B cell (primary cell): ENCODE measurements around the gene PEX11G. TPM values are rescaled to one million over a fixed set of nuclear protein-coding genes. Genes with fewer than 3 reads are reported as not detected.
A peak's percentile ranks its signal among the peaks of the same experiment; 100 is the strongest.

Experiments
- ATAC-seq: fragments of 200-7000 bp; cut with Tn5 transposase; one replicate; pipeline ENCODE4 v1.10.0; 2021; ENCODE audit warnings: low read depth, mild to moderate bottlenecking, moderate number of reproducible peaks, moderate library complexity
- CTCF ChIA-PET: fragments of 350-600 bp; sonication (Branson Sonifier 250); formaldehyde crosslinking; loops from one replicate; lab custom pipeline; 2021; ENCODE audit warnings: antibody characterized with exemption, inconsistent platforms; lab: Charles Lee
- POLR2A ChIA-PET: fragments of 350-600 bp; sonication (Branson Sonifier 250); formaldehyde crosslinking; loops from one replicate; lab custom pipeline; 2021; ENCODE audit warnings: antibody characterized with exemption; lab: Charles Lee
- DNase-seq: peaks from one replicate; pipeline ENCODE4 v3.0.0; 2013
- H2AFZ ChIP-seq: 2 replicates; pipeline ENCODE4 v1.6.1; 2012; ENCODE audit warnings: mild to moderate bottlenecking, low read depth, low read length; ENCODE audit not compliant: insufficient read depth, poor library complexity, severe bottlenecking
- H3K27ac ChIP-seq, 2 donors: 1 replicate in 1 of 2; 2 replicates in 1 of 2; pipeline ENCODE4 v1.5.1; 2012 to 2013; ENCODE audit warnings: low read length in 2 of 2, mild to moderate bottlenecking in 2 of 2, moderate library complexity in 1 of 2
- H3K27me3 ChIP-seq, 4 experiments: fragments of 200-600 bp in 1 of 4; sonication (generic) in 1 of 4; replicated peaks in 1 of 4; 1 replicate in 2 of 4; 2 replicates in 2 of 4; pipeline versions ENCODE4 v1.6.1 to v1.7.0; 2013 to 2016; ENCODE audit warnings: low read length in 3 of 4, mild to moderate bottlenecking in 2 of 4, mixed read lengths in 1 of 4, moderate library complexity in 1 of 4; ENCODE audit not compliant: insufficient read depth in 4 of 4, control insufficient read depth in 3 of 4; ENCODE audit errors: control extremely low read depth in 1 of 4
- H3K36me3 ChIP-seq, 2 experiments: replicated peaks in 1 of 2; 1 replicate in 1 of 2; 2 replicates in 1 of 2; pipeline versions ENCODE4 v1.6.1 to v1.7.1; 2013; ENCODE audit warnings: low read length in 1 of 2; ENCODE audit not compliant: insufficient read depth in 2 of 2, control insufficient read depth in 1 of 2; ENCODE audit errors: control extremely low read depth in 1 of 2, extremely low read depth in 1 of 2
- H3K4me1 ChIP-seq, 2 donors: fragments of 200-600 bp in 1 of 2; sonication (generic) in 1 of 2; 1 replicate in 1 of 2; 2 replicates in 1 of 2; pipeline versions ENCODE4 v1.5.1 to v1.6.1; 2013 to 2017; ENCODE audit warnings: low read length in 2 of 2; ENCODE audit not compliant: control insufficient read depth in 2 of 2, insufficient read depth in 2 of 2
- H3K4me2 ChIP-seq: replicated peaks from 2 replicates; pipeline ENCODE3; 2012; ENCODE audit warnings: mild to moderate bottlenecking, low read depth, low read length; ENCODE audit not compliant: poor library complexity, severe bottlenecking
- H3K4me3 ChIP-seq, 5 experiments: fragments of 200-600 bp in 1 of 5; sonication (generic) in 1 of 5; 1 replicate in 3 of 5; 2 replicates in 2 of 5; pipeline versions ENCODE4 v1.5.1 to v1.7.0; 2011 to 2016; ENCODE audit warnings: low read length in 4 of 5, mild to moderate bottlenecking in 4 of 5, low read depth in 2 of 5, control low read depth in 1 of 5, moderate library complexity in 1 of 5; ENCODE audit not compliant: insufficient read depth in 1 of 5; ENCODE audit errors: control extremely low read depth in 1 of 5, extremely low read depth in 1 of 5
- H3K79me2 ChIP-seq: fragments of 200-600 bp; sonication (generic); one replicate; pipeline ENCODE4 v1.6.0; 2016; ENCODE audit warnings: low read length; ENCODE audit not compliant: control insufficient read depth, insufficient read depth
- H3K9ac ChIP-seq: fragments of 200-600 bp; sonication (generic); 2 replicates; pipeline ENCODE4 v1.6.1; 2017; ENCODE audit warnings: mild to moderate bottlenecking, low read length, moderate library complexity
- H3K9me3 ChIP-seq, 3 donors: one replicate each; pipeline versions ENCODE4 v1.6.1 to v1.7.1; 2013; ENCODE audit warnings: low read length in 2 of 3; ENCODE audit not compliant: control insufficient read depth in 2 of 3, insufficient read depth in 1 of 3; ENCODE audit errors: control extremely low read depth in 1 of 3
- H4K20me1 ChIP-seq: 2 replicates; pipeline ENCODE4 v1.6.0; 2012; ENCODE audit warnings: mild to moderate bottlenecking, low read length; ENCODE audit not compliant: insufficient read depth, control insufficient read depth, poor library complexity, severe bottlenecking
- H3K27ac Mint-ChIP-seq: one replicate; pipeline ENCODE4 v1.8.0; 2021; ENCODE audit warnings: mixed read lengths
- H3K27me3 Mint-ChIP-seq: one replicate; pipeline ENCODE4 v1.8.0; 2021; ENCODE audit warnings: mixed read lengths
- H3K4me1 Mint-ChIP-seq: one replicate; pipeline ENCODE4 v1.8.0; 2021; ENCODE audit warnings: mixed read lengths
- H3K4me3 Mint-ChIP-seq: one replicate; pipeline ENCODE4 v1.8.0; 2021; ENCODE audit warnings: mixed read lengths
- H3K9me3 Mint-ChIP-seq: one replicate; pipeline ENCODE4 v1.8.0; 2022; ENCODE audit warnings: mixed read lengths; ENCODE audit not compliant: insufficient read depth
- CTCF ChIP-seq: fragments of 200-600 bp; IDR thresholded peaks from one replicate; pipeline ENCODE4 v1.8.0; 2022; ENCODE audit warnings: antibody characterized with exemption, mild to moderate bottlenecking
- EZH2 ChIP-seq: IDR thresholded peaks from 2 replicates; pipeline ENCODE4 v1.6.1; 2012; ENCODE audit warnings: borderline replicate concordance, low read depth, mild to moderate bottlenecking, moderate library complexity, low read length; ENCODE audit not compliant: insufficient read depth, poor library complexity, severe bottlenecking
- WGBS: methylation state at CpG from one replicate; pipeline ENCODE4 v1.1.5; 2013; ENCODE audit warnings: missing lambda C conversion rate; ENCODE audit not compliant: insufficient coverage; 5-methylcytosine and 5-hydroxymethylcytosine counted together
- intact Hi-C: fragments of 100-400 bp; cut with micrococcal nuclease; formaldehyde crosslinking; loops from one replicate; pipeline ENCODE4 v1.10.0; 2022
- polyA plus RNA-seq: library from polyadenylated mRNA; depleted of rRNA; stranded (reverse); fragments of >200 nt; gene quantifications from 2 replicates; pipeline ENCODE4 v1.2.3, GENCODE V29; 2012
- total RNA-seq, 2 donors: library from RNA; stranded (reverse); fragments of 120-200 nt in 1 of 2; gene quantifications; 1 replicate in 1 of 2; 2 replicates in 1 of 2; pipeline versions ENCODE4 v1.2.3 to v1.2.4, GENCODE V29; 2013 to 2022

PEX11G gene
- total and polyA plus RNA-seq, 2 donors (not counting 1 experiment from before 2014, with no cell fraction given) = 0.40 to 0.62 TPM

- Mint-ChIP-seq H3K4me3 (no peak overlapping the region), H3K9me3 (no peaks in the 10 kb centered on the region), H3K4me1 (peaks cover 4% of the 10 kb centered on the region), H3K27ac (no peak overlapping the region), H3K27me3 (no peaks in the 10 kb centered on the region)
- Histone ChIP-seq H3K27me3 (no peaks in the 10 kb centered on the region), H3K4me1 (peaks cover 9 to 15% of the 10 kb centered on the region in 2 donors), H3K9me3 (no peaks in the 10 kb centered on the region), H3K4me2 (peak overlapping the region; percentile 45), H3K4me3 (no peak overlapping the region), H2AFZ (no peak overlapping the region), H4K20me1 (no peaks in the 10 kb centered on the region), H3K27ac (no peak overlapping the region), H3K79me2 (no peaks in the 10 kb centered on the region), H3K9ac (no peak overlapping the region), H3K36me3 (peaks cover 0 to 7% of the 10 kb centered on the region in 2 experiments)
- 56% methylated on average over 23 of the region's 25 CpGs for WGBS
- POLR2A ChIA-PET = interaction anchor here (0.6 kb wide), 1 partner anchor 37 kb away, joined by 4 read pairs; no protein-coding TSS in a partner anchor
- ATAC-seq = no peak
- intact Hi-C loops = no loop called here
- no peak for DNase-seq
- TF ChIP-seq CTCF (no peak), EZH2 (no peak)
- CTCF ChIA-PET = no interaction called here
Measured at GRCh38 chr19:7527516-7528191, 38.8 kb upstream of the PEX11G start.
